Heart right ventricle (tissue), 16 donors: ENCODE results near the gene AURKB. TPM values are rescaled to one million over a fixed set of nuclear protein-coding genes. Genes with fewer than 3 reads are reported as not detected.

ENCODE experiments used
- ATAC-seq, 8 donors: fragments of 200-7000 bp; cut with Tn5 transposase; one replicate each; pipeline ENCODE4 v1.9.1; 2020; ENCODE audit warnings: mild to moderate bottlenecking in 8 of 8, moderate library complexity in 8 of 8, moderate number of reproducible peaks in 1 of 8
- DNase-seq, 2 donors: peaks; one replicate each; pipeline ENCODE4 v3.0.0-alpha.2; 2020
- H3K27ac ChIP-seq, 10 donors: fragments of 200-600 bp; sonication (generic) in 2 of 10; one replicate each; pipeline versions ENCODE4 v1.5.0 to v1.8.0; 2020 to 2022; ENCODE audit warnings: mild to moderate bottlenecking in 3 of 10
- H3K27me3 ChIP-seq, 7 donors: fragments of 200-600 bp; one replicate each; pipeline ENCODE4 v1.8.0; 2021 to 2022; ENCODE audit warnings: mild to moderate bottlenecking in 2 of 7
- H3K36me3 ChIP-seq, 9 donors: fragments of 200-600 bp; sonication (generic) in 1 of 9; one replicate each; pipeline versions ENCODE4 v1.5.0 to v1.8.0; 2020 to 2022; ENCODE audit warnings: mild to moderate bottlenecking in 2 of 9
- H3K4me1 ChIP-seq, 9 donors: fragments of 200-600 bp; sonication (generic) in 1 of 9; one replicate each; pipeline versions ENCODE4 v1.5.0 to v1.8.0; 2020 to 2022; ENCODE audit warnings: mild to moderate bottlenecking in 4 of 9
- H3K4me3 ChIP-seq, 10 donors: fragments of 200-600 bp; sonication (generic) in 2 of 10; one replicate each; pipeline versions ENCODE4 v1.5.0 to v1.8.0; 2020 to 2022; ENCODE audit warnings: mild to moderate bottlenecking in 7 of 10, moderate library complexity in 2 of 10
- H3K9me3 ChIP-seq, 11 donors: fragments of 200-600 bp in 10 of 11; sonication (generic) in 2 of 11; one replicate each; pipeline versions ENCODE4 v1.5.0 to v1.8.0; 2013 to 2022; ENCODE audit warnings: mild to moderate bottlenecking in 2 of 11, control low read depth in 1 of 11, moderate library complexity in 1 of 11
- WGBS, 2 donors: extraction: QIAGEN DNeasy Blood & Tissue Kit; methylation state at CpG; one replicate each; pipeline ENCODE4 v1.1.7; 2013; ENCODE audit warnings: inconsistent platforms in 1 of 2; 5-methylcytosine and 5-hydroxymethylcytosine counted together
- intact Hi-C, 10 donors: fragments of 100-400 bp; cut with DNase I; formaldehyde crosslinking; loops; one replicate each; pipeline versions ENCODE4 v1.11.1 to v1.14.2; 2022
- polyA plus RNA-seq, 2 donors: library from polyadenylated mRNA; stranded (reverse); fragments of 200-250 nt; gene quantifications; one replicate each; pipeline ENCODE4 v1.2.3, GENCODE V29; 2013
- total RNA-seq, 10 donors: library from RNA; stranded (reverse); fragmentation: NEBNext Ultra II Directional in 3 of 10; extraction: Animal tissue kit (Norgen Biotek cat#: 25700) in 3 of 10; gene quantifications; one replicate each; pipeline versions ENCODE4 v1.2.1 to v1.2.4, GENCODE V29; 2021 to 2023
- TF ChIP-seq, protein P1 (sequence below), 9 donors: fragments of 200-600 bp; sonication (generic) in 2 of 9; IDR thresholded peaks; one replicate each; pipeline versions ENCODE4 v1.5.0 to v1.8.0; 2021 to 2022; ENCODE audit warnings: antibody characterized with exemption in 9 of 9, mild to moderate bottlenecking in 5 of 9, moderate library complexity in 1 of 9
- donor health status: Arrhythmogenic right ventricular cardiomyopathy.
- donor health status: ischemic (EF 13 %, LVEDD 7.1; RV severe dilation, severe dysfunction).
- donor health status: healthy with polysubstance abuse.
- donor health status: DM: no; HTN: yes; CAD: no.
- donor health status: DM: no; HTN: no; CAD: no.
- donor health status: ischemic (EF 25% LVEDD 6.9; RV normal size, moderate dysfunction).
- donor health status: ischemic (EF 25% LVEDD 5.7; RV mildly dilated, moderate dysfunction).
- donor health status: healthy.
- donor health status: DM: yes; HTN: yes; CAD: no.
- donor health status: Ischemic cardiomyopathy.
- donor health status: ischemic (EF 35%, LVEDD 5.7; RV mildly dilated, moderate dysfunction).
- donor health status: nonischemic (EF 11% LVEDD 7.7; RV severe dilation, severe dysfunction).
- donor health status: DM: yes; HTN: yes; CAD: no.
- donor health status: PGD.
- donor health status: ischemic (EF 29% LVEDD 5.4; RV normal size, mild dysfunction).
- donor health status: nonischemic (EF 23%, LVEDD 6.1; RV moderate dilation, normal function).

Gene AURKB
- total and polyA plus RNA-seq, 12 donors, result 0.38 to 6.4 (median 1.0) TPM; not detected in 5

DNA sequence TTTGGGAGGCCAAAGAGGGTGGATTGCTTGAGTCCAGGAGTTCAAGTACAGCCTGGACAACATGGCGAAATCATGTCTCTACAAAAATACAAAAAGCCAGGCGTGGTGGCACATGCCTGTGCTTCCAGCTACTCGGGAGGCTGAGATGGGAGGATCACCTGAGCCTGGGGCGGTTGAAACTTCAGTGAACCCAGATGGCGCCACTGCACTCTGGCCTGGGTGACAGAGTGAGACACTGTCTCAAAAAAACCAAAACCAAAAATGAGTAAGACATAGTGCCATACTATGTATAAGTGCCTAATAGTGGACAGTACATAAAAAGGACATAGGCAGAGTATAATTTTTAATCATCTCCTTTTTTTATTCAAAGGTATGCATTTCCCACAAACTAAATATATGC lies 33.5 kb upstream of the AURKB start:
- WGBS, 2 donors, result 93 to 96% methylated on average over 5 of the region's 5 CpGs
- H3K36me3 ChIP-seq, result peaks cover 0 to 62% (median 9%) of the 10 kb centered on the region in 9 donors

DNA sequence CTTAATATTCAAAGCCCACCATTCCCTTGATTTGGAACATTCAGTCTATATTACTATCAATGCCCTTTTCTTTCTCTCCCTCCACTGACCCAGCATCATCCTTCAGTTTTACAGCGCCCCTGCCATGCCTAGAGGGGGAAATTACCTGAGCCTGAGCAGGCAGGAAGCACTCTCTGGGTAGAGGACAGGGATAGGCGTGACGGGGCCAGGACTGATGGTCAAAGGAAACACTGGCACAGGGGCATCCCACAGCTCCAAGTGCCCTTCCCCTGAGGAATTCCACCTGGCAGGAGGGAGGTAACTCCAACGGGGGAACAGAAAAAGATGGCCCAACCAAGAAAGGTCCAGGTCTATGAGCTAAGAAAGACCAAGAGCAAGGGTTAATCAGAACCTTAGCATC lies 27.5 kb upstream of the AURKB start:
- H3K4me1 ChIP-seq, result peaks cover 0 to 9% (median 0%) of the 10 kb centered on the region in 9 donors
- TF ChIP-seq, protein P1, sequence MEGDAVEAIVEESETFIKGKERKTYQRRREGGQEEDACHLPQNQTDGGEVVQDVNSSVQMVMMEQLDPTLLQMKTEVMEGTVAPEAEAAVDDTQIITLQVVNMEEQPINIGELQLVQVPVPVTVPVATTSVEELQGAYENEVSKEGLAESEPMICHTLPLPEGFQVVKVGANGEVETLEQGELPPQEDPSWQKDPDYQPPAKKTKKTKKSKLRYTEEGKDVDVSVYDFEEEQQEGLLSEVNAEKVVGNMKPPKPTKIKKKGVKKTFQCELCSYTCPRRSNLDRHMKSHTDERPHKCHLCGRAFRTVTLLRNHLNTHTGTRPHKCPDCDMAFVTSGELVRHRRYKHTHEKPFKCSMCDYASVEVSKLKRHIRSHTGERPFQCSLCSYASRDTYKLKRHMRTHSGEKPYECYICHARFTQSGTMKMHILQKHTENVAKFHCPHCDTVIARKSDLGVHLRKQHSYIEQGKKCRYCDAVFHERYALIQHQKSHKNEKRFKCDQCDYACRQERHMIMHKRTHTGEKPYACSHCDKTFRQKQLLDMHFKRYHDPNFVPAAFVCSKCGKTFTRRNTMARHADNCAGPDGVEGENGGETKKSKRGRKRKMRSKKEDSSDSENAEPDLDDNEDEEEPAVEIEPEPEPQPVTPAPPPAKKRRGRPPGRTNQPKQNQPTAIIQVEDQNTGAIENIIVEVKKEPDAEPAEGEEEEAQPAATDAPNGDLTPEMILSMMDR (IDR thresholded peaks at IDR 0.05), result no peak
- H3K4me3 ChIP-seq, result no peak overlapping the region
- no peaks in the 10 kb centered on the region for H3K9me3 ChIP-seq
- intact Hi-C loops, result loop anchor here in 1 of 10 donors (10.0 kb wide), 1 partner anchor 47 kb away; the partner anchor contains the start of gene RANGRF
- H3K27ac ChIP-seq, result no peak overlapping the region
- peaks cover 0 to 100% (median 50%) of the 10 kb centered on the region in 9 donors for H3K36me3 ChIP-seq
- DNase-seq (no peak), ATAC-seq (no peak)
- 88% methylated on average over 4 of the region's 4 CpGs for WGBS, 2 donors
- no peaks in the 10 kb centered on the region for H3K27me3 ChIP-seq

More for the DNA sequence above, 33.5 kb upstream of the AURKB start:
- intact Hi-C loops, result loop anchor here in 1 of 10 donors (2.0 kb wide), 1 partner anchor 15 kb away; no protein-coding TSS in a partner anchor
- Histone ChIP-seq H3K4me3 (no peak overlapping the region), H3K4me1 (peaks cover 0 to 24% (median 4%) of the 10 kb centered on the region in 9 donors), H3K27ac (no peak overlapping the region), H3K27me3 (no peaks in the 10 kb centered on the region), H3K9me3 (peaks cover 0 to 3% (median 0%) of the 10 kb centered on the region in 11 donors)
- DNase-seq (no peak), ATAC-seq (no peak)
- TF ChIP-seq, protein P1 (IDR thresholded peaks at IDR 0.05), result no peak

DNA sequence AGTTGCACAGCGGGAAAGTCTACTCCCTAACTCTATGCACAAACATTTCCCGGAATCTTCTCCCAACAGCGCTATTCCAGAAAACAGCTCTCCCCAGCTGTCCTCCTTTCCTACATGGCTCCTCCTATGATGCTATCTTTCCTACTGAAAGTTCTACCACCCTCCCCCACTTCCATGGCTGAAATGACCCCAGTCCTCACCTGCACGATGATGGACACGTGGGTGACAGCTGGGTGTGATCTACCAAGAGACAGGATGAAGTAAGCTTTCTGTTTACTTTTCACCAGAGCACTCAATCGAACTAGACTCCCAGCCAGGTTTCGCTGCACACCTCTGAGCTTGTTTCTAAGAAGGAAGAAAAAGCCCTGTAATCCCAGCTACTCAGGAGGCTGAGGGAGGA lies 26.8 kb upstream of the AURKB start:
- Histone ChIP-seq H3K27me3 (no peaks in the 10 kb centered on the region), H3K9me3 (no peaks in the 10 kb centered on the region), H3K4me1 (peaks cover 0 to 9% (median 0%) of the 10 kb centered on the region in 9 donors), H3K36me3 (peaks cover 0 to 100% (median 55%) of the 10 kb centered on the region in 9 donors), H3K27ac (no peak overlapping the region), H3K4me3 (no peak overlapping the region)
- 80% methylated on average over 7 of the region's 7 CpGs for WGBS, 2 donors
- no peak for DNase-seq
- TF ChIP-seq, protein P1 (IDR thresholded peaks at IDR 0.05), result no peak
- intact Hi-C loops, result loop anchor here in 1 of 10 donors (10.0 kb wide), 1 partner anchor 48 kb away; the partner anchor contains the start of gene RANGRF
- peak in 1 of 8 donors; percentile 9 for ATAC-seq

DNA sequence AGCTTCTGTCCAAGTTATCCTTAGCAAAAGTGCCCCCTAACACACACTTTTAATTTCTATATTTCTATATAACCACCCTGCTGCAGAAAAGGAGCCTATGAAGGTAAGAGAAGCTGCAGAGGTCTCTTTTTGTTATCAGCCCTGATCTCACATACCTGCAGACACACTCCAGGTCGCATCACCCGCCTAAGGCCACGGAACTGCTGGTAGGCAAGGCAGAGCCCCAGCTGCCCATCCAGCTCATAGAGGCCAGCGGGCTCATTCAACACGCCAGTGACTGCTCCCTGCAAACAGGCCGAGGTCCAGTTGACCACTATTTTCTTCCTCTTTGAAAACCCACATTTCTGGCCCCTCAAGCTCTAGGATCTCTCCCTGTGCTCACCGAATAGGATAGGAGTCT lies 25.3 kb upstream of the AURKB start:
- Histone ChIP-seq H3K4me3 (no peak overlapping the region), H3K36me3 (peaks cover 8 to 100% (median 69%) of the 10 kb centered on the region in 9 donors), H3K9me3 (no peaks in the 10 kb centered on the region), H3K4me1 (peaks cover 0 to 9% (median 0%) of the 10 kb centered on the region in 9 donors), H3K27ac (no peak overlapping the region), H3K27me3 (no peaks in the 10 kb centered on the region)
- no peak for ATAC-seq
- 96 to 97% methylated on average over 7 of the region's 7 CpGs for WGBS, 2 donors
- TF ChIP-seq, protein P1 (IDR thresholded peaks at IDR 0.05), result no peak
- intact Hi-C loops, result loop anchor here in 1 of 10 donors (10.0 kb wide), 1 partner anchor 49 kb away; the partner anchor contains the start of gene RANGRF
- DNase-seq, result no peak
